HG03354 (cell line): ENCODE data around the gene KCNMA1.

Experiments
- ATAC-seq: cut with Tn5 transposase; IDR thresholded peaks from one replicate; pipeline ENCODE4 v1.9.1; 2021; ENCODE audit warnings: mild to moderate bottlenecking; ENCODE audit not compliant: unreplicated experiment, poor library complexity, severe bottlenecking

The KCNMA1 gene

GRCh38 chr10:77197544-77197943 is 440.1 kb downstream of the KCNMA1 start:
- ATAC-seq: no peak

GRCh38 chr10:77196614-77197013 is 441.0 kb downstream of the KCNMA1 start:
- no peak for ATAC-seq

DNA sequence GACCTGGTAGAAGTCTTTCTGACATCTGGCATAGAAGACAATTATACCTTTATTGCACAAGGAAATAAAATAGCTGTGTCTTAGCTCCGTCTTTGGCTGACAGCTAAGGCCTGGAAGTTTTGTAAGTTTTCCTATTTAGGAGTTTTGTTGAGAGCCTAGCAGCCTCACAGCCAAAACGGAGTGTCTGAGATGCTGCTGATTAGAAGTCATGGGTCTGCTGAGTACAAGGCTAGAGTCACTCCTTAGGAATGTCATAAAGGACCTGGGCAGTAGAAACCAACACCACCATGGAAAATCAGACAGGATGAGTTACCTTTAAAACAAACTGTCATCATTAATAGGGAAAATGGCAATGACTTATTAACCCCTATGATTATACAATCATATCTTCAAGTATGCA is 442.5 kb downstream of the KCNMA1 start:
- no peak for ATAC-seq

DNA sequence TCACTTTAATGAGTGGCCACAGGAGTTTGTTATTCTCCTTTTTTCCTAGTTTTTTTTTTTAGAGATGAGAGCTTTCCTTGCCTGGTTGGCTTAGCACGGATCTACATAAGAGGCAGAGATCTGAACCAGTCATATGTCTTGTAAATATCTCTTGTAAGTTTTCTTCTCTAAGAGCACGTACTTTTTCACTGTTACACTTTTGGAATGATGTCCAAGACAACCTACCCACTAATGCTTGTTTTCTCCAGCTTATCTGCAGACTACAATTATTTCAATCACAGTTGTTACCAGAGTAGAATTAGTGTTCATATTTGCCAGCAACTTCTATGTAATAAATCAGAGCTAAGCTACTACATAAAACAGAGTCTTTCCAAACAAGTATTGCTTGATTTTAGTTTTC is 444.6 kb downstream of the KCNMA1 start:
- ATAC-seq: no peak

- ATAC-seq: no peak
Observed at GRCh38 chr10:77192402-77192801, 445.2 kb downstream of the KCNMA1 start.

GRCh38 chr10:77191324-77192049 is 446.1 kb downstream of the KCNMA1 start:
- ATAC-seq: no peak

DNA sequence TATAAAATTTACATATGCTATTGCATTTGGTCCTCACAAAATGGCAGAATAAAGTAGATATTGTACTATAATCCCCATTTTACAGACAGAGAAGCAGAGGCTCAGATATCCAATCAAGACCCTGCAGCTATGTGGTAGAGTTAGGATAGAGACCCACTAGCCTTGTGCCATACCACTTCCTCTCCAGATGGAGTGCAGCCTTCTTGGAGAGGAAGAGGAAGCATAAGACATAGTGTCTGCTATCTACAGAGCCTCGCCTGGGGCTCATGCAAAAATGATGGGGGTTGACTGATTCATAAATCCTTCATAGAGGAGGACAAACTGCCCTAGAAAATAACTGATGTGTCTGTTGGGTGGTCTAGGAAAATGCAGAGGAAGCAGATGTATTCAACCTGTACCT is 447.3 kb downstream of the KCNMA1 start:
- ATAC-seq: no peak

DNA sequence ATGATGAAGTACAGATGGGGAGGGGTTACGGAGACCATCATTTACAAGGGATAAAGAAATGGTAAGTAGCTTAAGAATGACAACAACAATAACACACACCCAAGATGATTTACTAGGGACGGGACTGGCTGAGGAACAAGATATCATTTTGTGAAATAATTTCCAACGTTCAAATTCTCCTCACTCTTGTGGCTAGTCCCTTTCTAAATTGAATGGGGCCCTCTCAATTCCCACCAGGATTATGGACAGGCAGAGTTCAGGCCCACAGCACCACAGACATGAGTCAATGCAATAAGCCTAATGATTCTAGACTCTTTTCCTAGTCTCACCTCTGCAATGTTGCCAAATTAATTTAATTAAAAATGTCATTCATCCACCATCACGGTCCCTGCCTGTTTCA is 448.1 kb downstream of the KCNMA1 start:
- no peak for ATAC-seq

GRCh38 chr10:77189075-77189474 is 448.5 kb downstream of the KCNMA1 start:
- ATAC-seq: no peak

DNA sequence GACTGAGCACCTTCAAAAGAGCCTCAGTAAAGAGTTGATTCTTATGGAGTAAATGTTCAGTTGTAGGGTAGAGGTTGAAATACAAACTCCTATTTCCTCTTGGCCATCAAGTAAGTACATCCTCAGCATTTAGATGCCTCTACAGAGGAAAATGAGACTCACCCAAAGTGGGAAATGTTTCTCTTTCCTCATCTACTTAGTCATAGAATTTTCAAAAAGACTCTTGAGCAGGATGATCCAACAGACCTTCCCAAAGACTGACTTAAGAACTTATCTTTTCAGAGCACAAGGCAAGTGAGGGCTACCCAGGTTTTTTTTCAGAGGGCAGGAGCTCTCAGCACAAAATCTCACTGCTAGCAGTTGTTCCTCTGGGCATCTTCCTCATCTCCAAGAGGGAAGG is 449.1 kb downstream of the KCNMA1 start:
- no peak for ATAC-seq

- no peak for ATAC-seq
Observed at GRCh38 chr10:77188000-77188395, 449.6 kb downstream of the KCNMA1 start.

DNA sequence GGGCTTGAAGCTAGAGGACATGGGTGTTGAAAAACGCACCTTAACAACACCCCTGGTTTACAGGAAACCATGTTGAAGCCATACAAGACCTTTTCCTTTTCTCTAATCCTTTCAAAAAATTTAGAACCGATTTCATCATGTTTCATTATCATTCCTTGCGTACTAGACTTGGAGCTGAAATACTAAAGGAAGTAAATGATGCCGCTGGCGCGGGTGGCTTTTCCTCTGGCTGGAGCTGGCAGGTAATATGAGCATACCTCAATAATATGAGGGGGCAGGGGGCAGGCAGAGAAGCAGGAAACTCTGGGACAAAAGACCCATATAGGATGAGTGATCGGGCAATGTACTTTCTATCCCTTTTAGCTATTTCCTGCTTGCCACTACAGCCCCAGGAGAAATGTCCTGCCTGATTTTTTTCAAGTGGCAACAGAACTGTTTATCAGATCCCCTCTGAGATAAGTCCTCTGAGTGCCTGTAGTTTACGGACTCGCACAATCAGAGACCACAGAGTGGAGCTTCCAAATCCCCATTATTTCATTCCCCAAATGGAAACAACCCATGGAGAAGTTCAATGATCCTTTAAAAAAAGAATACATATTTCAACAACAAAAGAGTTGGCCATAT is 450.1 kb downstream of the KCNMA1 start:
- ATAC-seq: no peak

- no peak for ATAC-seq
Observed at GRCh38 chr10:77186936-77187335, 450.7 kb downstream of the KCNMA1 start.

DNA sequence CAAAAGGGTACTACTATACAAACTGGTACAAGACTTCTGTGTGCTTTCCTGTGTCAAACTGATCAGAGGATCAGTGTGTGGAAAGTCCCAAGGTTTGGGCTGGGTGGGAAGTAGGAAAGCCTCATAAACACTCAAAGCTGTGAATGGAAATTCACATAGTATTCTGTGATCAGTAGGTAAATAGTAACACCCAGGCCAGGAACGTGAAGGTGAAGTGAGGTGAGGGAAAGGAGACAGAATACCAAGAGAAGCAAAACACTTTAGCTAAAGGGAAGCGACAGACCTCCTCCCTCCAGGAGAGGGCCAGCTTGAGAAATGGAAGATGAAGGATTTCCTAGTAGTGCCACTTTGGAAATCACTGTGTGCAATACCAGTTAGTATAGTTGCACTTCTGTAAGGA is 451.9 kb downstream of the KCNMA1 start:
- ATAC-seq: no peak

- ATAC-seq: no peak
Observed at GRCh38 chr10:77182803-77183202, 454.8 kb downstream of the KCNMA1 start.

DNA sequence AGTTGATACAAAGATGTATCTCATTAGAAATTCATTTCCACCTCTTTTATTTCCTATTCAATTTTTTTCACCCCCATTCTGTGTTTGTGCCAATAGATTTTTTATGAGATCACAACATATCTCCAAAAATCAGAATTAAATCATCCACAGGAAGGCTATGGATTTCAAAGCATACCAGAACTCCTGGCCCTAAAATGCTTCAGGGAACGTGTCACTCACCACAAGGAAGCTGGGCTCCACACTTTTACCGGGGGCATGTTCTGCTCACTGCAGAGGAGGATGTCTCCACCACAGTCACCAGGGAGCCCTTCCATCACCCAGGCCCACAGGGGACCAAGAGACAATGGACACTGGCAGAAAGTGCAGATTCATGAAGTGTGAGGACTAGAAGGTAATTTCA is 456.8 kb downstream of the KCNMA1 start:
- no peak for ATAC-seq

DNA sequence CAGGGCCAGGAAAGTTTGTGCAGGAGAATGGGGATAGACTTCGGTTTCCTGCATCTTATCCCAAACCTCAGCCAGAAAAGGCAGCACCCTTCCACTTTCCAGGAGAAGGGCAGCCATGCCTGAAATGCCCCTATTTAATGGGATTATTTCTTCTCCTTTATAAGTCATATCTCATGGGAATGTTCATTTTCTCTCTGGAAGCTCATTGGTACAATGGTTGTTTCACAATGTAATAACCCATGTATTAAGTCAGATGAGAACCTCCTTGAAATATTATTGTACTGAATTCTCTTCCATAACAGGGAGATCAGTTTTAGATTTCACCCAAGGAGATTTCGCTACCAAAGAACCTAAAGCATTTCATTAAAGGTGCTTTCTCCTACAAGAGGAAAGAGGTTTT is 457.5 kb downstream of the KCNMA1 start:
- ATAC-seq: no peak

DNA sequence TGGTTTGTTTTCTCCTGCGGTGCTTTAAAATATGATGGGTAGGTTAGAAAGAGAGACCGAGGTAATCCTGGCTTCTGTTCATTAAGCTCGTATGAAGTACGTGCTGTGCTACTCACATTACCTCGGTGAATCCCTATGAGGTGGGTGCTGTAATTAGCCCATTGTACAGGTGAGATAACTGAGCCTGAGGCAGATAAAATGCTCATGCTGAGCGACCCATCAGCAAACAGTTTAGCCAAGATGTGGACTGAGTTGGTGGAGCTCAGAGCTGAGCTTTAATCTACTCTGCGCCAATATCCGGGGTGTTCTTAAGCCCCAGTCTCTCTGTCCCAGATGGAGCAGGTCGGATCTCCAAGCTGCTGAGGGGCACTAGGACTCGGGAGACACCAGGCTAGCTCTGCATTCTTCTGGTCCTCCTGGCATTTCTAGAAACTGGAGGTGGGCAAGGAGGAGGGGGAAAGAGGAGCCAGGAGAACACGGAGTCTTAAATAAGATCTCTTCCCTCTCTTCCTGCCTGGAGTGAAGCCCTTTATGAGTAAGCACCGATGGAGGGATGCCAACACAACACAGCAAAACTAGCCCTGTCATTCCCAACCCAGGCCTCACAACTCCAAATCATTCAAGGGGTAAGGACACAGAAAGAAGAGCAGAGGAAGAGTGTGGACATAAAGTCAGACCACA is 458.5 kb downstream of the KCNMA1 start:
- ATAC-seq: no peak

DNA sequence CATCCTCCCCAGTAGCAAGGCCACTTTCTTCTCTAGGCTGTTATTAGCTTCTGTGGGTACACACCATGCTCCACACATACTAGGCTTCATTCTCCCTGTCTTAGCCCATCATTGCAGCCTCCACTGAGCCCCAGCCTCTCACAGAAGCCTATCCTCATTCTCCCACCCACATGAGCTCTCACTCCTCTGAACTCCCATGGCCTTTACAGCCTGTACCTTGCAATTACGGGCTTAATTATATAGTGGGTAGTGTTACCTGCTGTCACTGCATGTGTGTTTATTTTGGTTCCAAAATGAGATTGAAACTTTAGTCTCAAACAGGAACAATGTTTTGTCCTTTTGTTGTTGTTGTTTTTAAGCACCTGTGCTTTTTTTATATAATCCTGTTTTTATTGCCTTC is 460.0 kb downstream of the KCNMA1 start:
- ATAC-seq: no peak

DNA sequence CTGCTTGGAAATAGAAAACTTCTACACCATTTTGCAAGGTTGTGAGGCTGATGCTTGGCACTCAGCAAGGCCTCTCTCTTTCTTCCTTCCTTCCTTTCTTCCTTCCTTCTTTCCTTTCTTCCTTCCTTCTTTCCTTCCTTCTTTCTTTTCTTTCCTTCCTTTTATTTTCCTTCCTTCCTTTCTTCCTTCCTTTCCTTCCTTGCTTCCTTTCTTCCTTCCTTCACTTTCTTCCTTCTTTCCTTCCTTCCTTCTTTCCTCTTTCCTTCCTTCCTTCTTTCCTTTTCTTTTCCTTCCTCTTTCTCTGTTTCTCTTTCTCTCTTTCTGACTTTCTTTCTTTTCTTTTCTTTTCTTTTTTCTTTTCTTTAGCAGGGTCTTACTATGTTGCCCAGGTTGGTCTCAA is 460.4 kb downstream of the KCNMA1 start:
- no peak for ATAC-seq

GRCh38 chr10:77176232-77176631 is 461.4 kb downstream of the KCNMA1 start:
- no peak for ATAC-seq
